Measurements from ENCODE around the gene ZNHIT2.

ZNHIT2 gene

GRCh38 chr11:65134240-65134951 lies 16.9 kb upstream of the ZNHIT2 start, which contains the start of gene SYVN1:
TSS of gene SYVN1 (minus strand) at chr11:65134519. CDS start at chr11:65133601, 918 bp downstream.
- DNase-seq (ENCODE audit: low read depth), result peak; percentile 72

- DNase-seq (ENCODE audit: low read depth), result no peak
Observed at GRCh38 chr11:65133724-65134123, 16.2 kb upstream of the ZNHIT2 start.

- no peak for DNase-seq (ENCODE audit: low read depth)
Observed at GRCh38 chr11:65132988-65133700, 15.6 kb upstream of the ZNHIT2 start.

GRCh38 chr11:65132238-65132987 lies 14.9 kb upstream of the ZNHIT2 start:
- DNase-seq (ENCODE audit: low read depth), result no peak

- DNase-seq (ENCODE audit: low read depth), result no peak
Observed at GRCh38 chr11:65131895-65132237, 14.4 kb upstream of the ZNHIT2 start.

GRCh38 chr11:65131417-65131776 lies 13.9 kb upstream of the ZNHIT2 start:
- no peak for DNase-seq (ENCODE audit: low read depth)

- no peak for DNase-seq (ENCODE audit: low read depth)
Observed at GRCh38 chr11:65130631-65131416, 13.3 kb upstream of the ZNHIT2 start.

- DNase-seq (ENCODE audit: low read depth), result no peak
Observed at GRCh38 chr11:65129649-65130441, 12.3 kb upstream of the ZNHIT2 start.

- DNase-seq (ENCODE audit: low read depth), result no peak
Observed at GRCh38 chr11:65128182-65129145, 11.0 kb upstream of the ZNHIT2 start.

GRCh38 chr11:65127473-65128181 lies 10.1 kb upstream of the ZNHIT2 start:
- no peak for DNase-seq (ENCODE audit: low read depth)

GRCh38 chr11:65126624-65127274 lies 9.2 kb upstream of the ZNHIT2 start:
- no peak for DNase-seq (ENCODE audit: low read depth)

- no peak for DNase-seq (ENCODE audit: low read depth)
Observed at GRCh38 chr11:65125197-65126056, 7.9 kb upstream of the ZNHIT2 start.

GRCh38 chr11:65124480-65125196 lies 7.1 kb upstream of the ZNHIT2 start:
- DNase-seq (ENCODE audit: low read depth), result no peak

GRCh38 chr11:65121865-65122696 lies 4.6 kb upstream of the ZNHIT2 start, which contains the start of the genes FAU and MRPL49:
TSS of gene FAU (minus strand) at chr11:65122134. CDS start at chr11:65121813, 321 bp downstream.
TSS of gene MRPL49 (plus strand) at chr11:65122321. CDS start at chr11:65122347, 26 bp downstream.
- peak; percentile 93 for DNase-seq (ENCODE audit: low read depth)

GRCh38 chr11:65121447-65121864 lies 4.0 kb upstream of the ZNHIT2 start:
- no peak for DNase-seq (ENCODE audit: low read depth)

- no peak for DNase-seq (ENCODE audit: low read depth)
Observed at GRCh38 chr11:65120831-65121230, 3.3 kb upstream of the ZNHIT2 start.

All from CMK (cell line).